ENCODE measurements around the gene UCP1. TPM values are rescaled to one million over a fixed set of nuclear protein-coding genes. Genes with fewer than 3 reads are reported as not detected.

Gene UCP1
- polyA plus RNA-seq, 1 donor (not counting 4 experiments of a cell fraction or from before 2014, with no cell fraction given) = not detected

GRCh38 chr4:140556372-140557085, 12.2 kb downstream of the UCP1 start:
- H3K4me1 ChIP-seq (ENCODE audit: control insufficient read depth, extremely low read depth, insufficient read depth, low read length) = no peaks in the 10 kb centered on the region
- no peaks in the 10 kb centered on the region for H3K9me1 ChIP-seq (ENCODE audit: control insufficient read depth, extremely low read depth, insufficient read depth, low read length)
- TF ChIP-seq, protein P1, sequence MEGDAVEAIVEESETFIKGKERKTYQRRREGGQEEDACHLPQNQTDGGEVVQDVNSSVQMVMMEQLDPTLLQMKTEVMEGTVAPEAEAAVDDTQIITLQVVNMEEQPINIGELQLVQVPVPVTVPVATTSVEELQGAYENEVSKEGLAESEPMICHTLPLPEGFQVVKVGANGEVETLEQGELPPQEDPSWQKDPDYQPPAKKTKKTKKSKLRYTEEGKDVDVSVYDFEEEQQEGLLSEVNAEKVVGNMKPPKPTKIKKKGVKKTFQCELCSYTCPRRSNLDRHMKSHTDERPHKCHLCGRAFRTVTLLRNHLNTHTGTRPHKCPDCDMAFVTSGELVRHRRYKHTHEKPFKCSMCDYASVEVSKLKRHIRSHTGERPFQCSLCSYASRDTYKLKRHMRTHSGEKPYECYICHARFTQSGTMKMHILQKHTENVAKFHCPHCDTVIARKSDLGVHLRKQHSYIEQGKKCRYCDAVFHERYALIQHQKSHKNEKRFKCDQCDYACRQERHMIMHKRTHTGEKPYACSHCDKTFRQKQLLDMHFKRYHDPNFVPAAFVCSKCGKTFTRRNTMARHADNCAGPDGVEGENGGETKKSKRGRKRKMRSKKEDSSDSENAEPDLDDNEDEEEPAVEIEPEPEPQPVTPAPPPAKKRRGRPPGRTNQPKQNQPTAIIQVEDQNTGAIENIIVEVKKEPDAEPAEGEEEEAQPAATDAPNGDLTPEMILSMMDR (optimal IDR thresholded peaks at IDR 0.05 in 1 of 3, IDR thresholded peaks at IDR 0.05 in 1 of 3, conservative IDR thresholded peaks at IDR 0.05 in 1 of 3; ENCODE audit: extremely low read depth in 1 of 3, insufficient read depth in 2 of 3, low read length in 3 of 3) = no peak
- TF ChIP-seq EZH2 (IDR thresholded peaks at IDR 0.05; ENCODE audit: low read length) = no peak
- no peak overlapping the region for H3K9ac ChIP-seq (ENCODE audit: control insufficient read depth, extremely low read depth, insufficient read depth, low read length)
- FAIRE-seq = no peak
- no peak for DNase-seq (ENCODE audit: low read depth, low spot score)
- no peaks in the 10 kb centered on the region for H3K9me3 ChIP-seq (ENCODE audit: control insufficient read depth, low read depth, low read length)
- dilution Hi-C loops (cut with MboI; ENCODE audit: extremely low pct_ligation_motif_present, low sequenced_read_pairs) = no loop called here
- no peaks in the 10 kb centered on the region for H4K20me1 ChIP-seq (ENCODE audit: control insufficient read depth, extremely low read depth, insufficient read depth, low read length)
- H3K79me2 ChIP-seq (ENCODE audit: control insufficient read depth, insufficient read depth, low read length) = no peaks in the 10 kb centered on the region
- no peak overlapping the region for H3K27ac ChIP-seq (ENCODE audit: control insufficient read depth, insufficient read depth, low read length)
- H2AFZ ChIP-seq (ENCODE audit: control insufficient read depth, low read length) = no peak overlapping the region
- no peak overlapping the region for H3K4me3 ChIP-seq (ENCODE audit: control insufficient read depth in 2 of 3, extremely low read depth in 1 of 3, insufficient read depth in 2 of 3, low read depth in 1 of 3, low read length in 3 of 3)
- no peak overlapping the region for H3K4me2 ChIP-seq (ENCODE audit: control insufficient read depth, extremely low read depth, insufficient read depth, low read depth, low read length)
- no peaks in the 10 kb centered on the region for H3K27me3 ChIP-seq (ENCODE audit: control insufficient read depth, extremely low read depth, insufficient read depth, low read length)
- H3K36me3 ChIP-seq (ENCODE audit: control insufficient read depth in 2 of 2, extremely low read depth in 1 of 2, insufficient read depth in 2 of 2, low read length in 2 of 2) = no peaks in the 10 kb centered on the region

GRCh38 chr4:140533951-140534480, 34.7 kb downstream of the UCP1 start:
- no peaks in the 10 kb centered on the region for H3K79me2 ChIP-seq (ENCODE audit: control insufficient read depth, insufficient read depth, low read length)
- H3K4me2 ChIP-seq (ENCODE audit: control insufficient read depth, extremely low read depth, insufficient read depth, low read depth, low read length) = no peak overlapping the region
- peaks cover 1 to 3% of the 10 kb centered on the region in 2 experiments for H3K36me3 ChIP-seq (ENCODE audit: control insufficient read depth in 2 of 2, extremely low read depth in 1 of 2, insufficient read depth in 2 of 2, low read length in 2 of 2)
- no peak for DNase-seq (ENCODE audit: low read depth, low spot score)
- TF ChIP-seq, protein P1 (optimal IDR thresholded peaks at IDR 0.05 in 1 of 3, IDR thresholded peaks at IDR 0.05 in 1 of 3, conservative IDR thresholded peaks at IDR 0.05 in 1 of 3; ENCODE audit: extremely low read depth in 1 of 3, insufficient read depth in 2 of 3, low read length in 3 of 3) = no peak
- TF ChIP-seq EZH2 (IDR thresholded peaks at IDR 0.05; ENCODE audit: low read length) = no peak
- dilution Hi-C loops (cut with MboI; ENCODE audit: extremely low pct_ligation_motif_present, low sequenced_read_pairs) = no loop called here
- no peaks in the 10 kb centered on the region for H3K9me3 ChIP-seq (ENCODE audit: control insufficient read depth, low read depth, low read length)
- H3K27ac ChIP-seq (ENCODE audit: control insufficient read depth, insufficient read depth, low read length) = no peak overlapping the region
- no peaks in the 10 kb centered on the region for H4K20me1 ChIP-seq (ENCODE audit: control insufficient read depth, extremely low read depth, insufficient read depth, low read length)
- FAIRE-seq = peak; percentile 36
- no peak overlapping the region for H3K9ac ChIP-seq (ENCODE audit: control insufficient read depth, extremely low read depth, insufficient read depth, low read length)
- H3K4me3 ChIP-seq (ENCODE audit: control insufficient read depth in 2 of 3, extremely low read depth in 1 of 3, insufficient read depth in 2 of 3, low read depth in 1 of 3, low read length in 3 of 3) = no peak overlapping the region
- H2AFZ ChIP-seq (ENCODE audit: control insufficient read depth, low read length) = no peak overlapping the region
- no peaks in the 10 kb centered on the region for H3K27me3 ChIP-seq (ENCODE audit: control insufficient read depth, extremely low read depth, insufficient read depth, low read length)
- no peaks in the 10 kb centered on the region for H3K4me1 ChIP-seq (ENCODE audit: control insufficient read depth, extremely low read depth, insufficient read depth, low read length)
- no peaks in the 10 kb centered on the region for H3K9me1 ChIP-seq (ENCODE audit: control insufficient read depth, extremely low read depth, insufficient read depth, low read length)

Measured in keratinocyte (primary cell).